Endothelial cell (in vitro differentiated cells): ENCODE data around the gene SYNGR2. TPM values are rescaled to one million over a fixed set of nuclear protein-coding genes. Genes with fewer than 3 reads are reported as not detected.

Experiments used
- DNase-seq: peaks from one replicate; pipeline ENCODE4 v3.0.0; 2021; ENCODE audit warnings: low spot score
- H3K27ac Mint-ChIP-seq: one replicate; pipeline ENCODE4 v1.8.0; 2021; ENCODE audit warnings: mixed read lengths, inconsistent platforms; ENCODE audit not compliant: unreplicated experiment
- H3K27me3 Mint-ChIP-seq: one replicate; pipeline ENCODE4 v1.8.0; 2021; ENCODE audit warnings: mild to moderate bottlenecking, moderate library complexity, mixed read lengths, inconsistent platforms; ENCODE audit not compliant: unreplicated experiment
- H3K36me3 Mint-ChIP-seq: one replicate; pipeline ENCODE4 v1.8.0; 2021; ENCODE audit warnings: mild to moderate bottlenecking, low read depth, mixed read lengths, inconsistent platforms; ENCODE audit not compliant: unreplicated experiment
- H3K4me1 Mint-ChIP-seq: one replicate; pipeline ENCODE4 v1.8.0; 2021; ENCODE audit warnings: mild to moderate bottlenecking, mixed read lengths, inconsistent platforms; ENCODE audit not compliant: unreplicated experiment
- H3K4me3 Mint-ChIP-seq: one replicate; pipeline ENCODE4 v1.8.0; 2021; ENCODE audit warnings: mild to moderate bottlenecking, mixed read lengths, inconsistent platforms; ENCODE audit not compliant: unreplicated experiment
- H3K9me3 Mint-ChIP-seq: one replicate; pipeline ENCODE4 v1.8.0; 2021; ENCODE audit warnings: mixed read lengths, inconsistent platforms; ENCODE audit not compliant: unreplicated experiment
- total RNA-seq: library from RNA; stranded (reverse); fragmentation: NEBNext Ultra II Directional; extraction: Animal tissue kit (Norgen Biotek cat#: 25700); gene quantifications from one replicate; pipeline ENCODE4 v1.2.1, GENCODE V29; 2021; ENCODE audit not compliant: unreplicated experiment
- TF ChIP-seq, protein P1 (sequence below): fragments of 200-600 bp; sonication (generic); IDR thresholded peaks from one replicate; pipeline ENCODE4 v1.5.0; 2021; ENCODE audit warnings: antibody characterized with exemption; ENCODE audit not compliant: unreplicated experiment

Gene SYNGR2
- total RNA-seq, 1 donor from 2014 or later, result 72.6 TPM

GRCh38 chr17:78210111-78210510 is 41.7 kb downstream of the SYNGR2 start:
- H3K4me1 Mint-ChIP-seq, result peaks cover 25% of the 10 kb centered on the region
- DNase-seq, result no peak
- no peaks in the 10 kb centered on the region for H3K27me3 Mint-ChIP-seq
- no peaks in the 10 kb centered on the region for H3K9me3 Mint-ChIP-seq
- TF ChIP-seq, protein P1, sequence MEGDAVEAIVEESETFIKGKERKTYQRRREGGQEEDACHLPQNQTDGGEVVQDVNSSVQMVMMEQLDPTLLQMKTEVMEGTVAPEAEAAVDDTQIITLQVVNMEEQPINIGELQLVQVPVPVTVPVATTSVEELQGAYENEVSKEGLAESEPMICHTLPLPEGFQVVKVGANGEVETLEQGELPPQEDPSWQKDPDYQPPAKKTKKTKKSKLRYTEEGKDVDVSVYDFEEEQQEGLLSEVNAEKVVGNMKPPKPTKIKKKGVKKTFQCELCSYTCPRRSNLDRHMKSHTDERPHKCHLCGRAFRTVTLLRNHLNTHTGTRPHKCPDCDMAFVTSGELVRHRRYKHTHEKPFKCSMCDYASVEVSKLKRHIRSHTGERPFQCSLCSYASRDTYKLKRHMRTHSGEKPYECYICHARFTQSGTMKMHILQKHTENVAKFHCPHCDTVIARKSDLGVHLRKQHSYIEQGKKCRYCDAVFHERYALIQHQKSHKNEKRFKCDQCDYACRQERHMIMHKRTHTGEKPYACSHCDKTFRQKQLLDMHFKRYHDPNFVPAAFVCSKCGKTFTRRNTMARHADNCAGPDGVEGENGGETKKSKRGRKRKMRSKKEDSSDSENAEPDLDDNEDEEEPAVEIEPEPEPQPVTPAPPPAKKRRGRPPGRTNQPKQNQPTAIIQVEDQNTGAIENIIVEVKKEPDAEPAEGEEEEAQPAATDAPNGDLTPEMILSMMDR, result no peak
- no peak overlapping the region for H3K4me3 Mint-ChIP-seq
- no peak overlapping the region for H3K27ac Mint-ChIP-seq
- H3K36me3 Mint-ChIP-seq, result peaks cover 11% of the 10 kb centered on the region

- DNase-seq, result no peak
- Mint-ChIP-seq H3K27me3 (no peaks in the 10 kb centered on the region), H3K36me3 (peaks cover 8% of the 10 kb centered on the region), H3K9me3 (no peaks in the 10 kb centered on the region), H3K27ac (no peak overlapping the region), H3K4me1 (peaks cover 20% of the 10 kb centered on the region), H3K4me3 (no peak overlapping the region)
- TF ChIP-seq, protein P1, result no peak
These were observed 42.7 kb downstream of the SYNGR2 start for GRCh38 chr17:78211032-78211431.

GRCh38 chr17:78214016-78214705 is 45.8 kb downstream of the SYNGR2 start, which contains the start of gene BIRC5:
Gene BIRC5, plus strand, starts transcription at chr17:78214253. Its CDS starts 64 bp downstream, at chr17:78214317.
- Mint-ChIP-seq H3K27ac (peak within 1 kb of the TSS; percentile 54), H3K4me1 (peaks cover 21% of the 10 kb centered on the region), H3K36me3 (peaks cover 8% of the 10 kb centered on the region), H3K27me3 (no peaks in the 10 kb centered on the region), H3K4me3 (peak within 1 kb of the TSS; percentile 91), H3K9me3 (no peaks in the 10 kb centered on the region)
- TF ChIP-seq, protein P1, result no peak
- DNase-seq, result peak; percentile 94

GRCh38 chr17:78214706-78215061 is 46.3 kb downstream of the SYNGR2 start:
- Mint-ChIP-seq H3K27me3 (no peaks in the 10 kb centered on the region), H3K27ac (peak overlapping the region; percentile 54), H3K36me3 (peaks cover 8% of the 10 kb centered on the region), H3K4me3 (peak overlapping the region; percentile 91), H3K4me1 (peaks cover 26% of the 10 kb centered on the region), H3K9me3 (no peaks in the 10 kb centered on the region)
- no peak for DNase-seq
- TF ChIP-seq, protein P1, result no peak

DNA sequence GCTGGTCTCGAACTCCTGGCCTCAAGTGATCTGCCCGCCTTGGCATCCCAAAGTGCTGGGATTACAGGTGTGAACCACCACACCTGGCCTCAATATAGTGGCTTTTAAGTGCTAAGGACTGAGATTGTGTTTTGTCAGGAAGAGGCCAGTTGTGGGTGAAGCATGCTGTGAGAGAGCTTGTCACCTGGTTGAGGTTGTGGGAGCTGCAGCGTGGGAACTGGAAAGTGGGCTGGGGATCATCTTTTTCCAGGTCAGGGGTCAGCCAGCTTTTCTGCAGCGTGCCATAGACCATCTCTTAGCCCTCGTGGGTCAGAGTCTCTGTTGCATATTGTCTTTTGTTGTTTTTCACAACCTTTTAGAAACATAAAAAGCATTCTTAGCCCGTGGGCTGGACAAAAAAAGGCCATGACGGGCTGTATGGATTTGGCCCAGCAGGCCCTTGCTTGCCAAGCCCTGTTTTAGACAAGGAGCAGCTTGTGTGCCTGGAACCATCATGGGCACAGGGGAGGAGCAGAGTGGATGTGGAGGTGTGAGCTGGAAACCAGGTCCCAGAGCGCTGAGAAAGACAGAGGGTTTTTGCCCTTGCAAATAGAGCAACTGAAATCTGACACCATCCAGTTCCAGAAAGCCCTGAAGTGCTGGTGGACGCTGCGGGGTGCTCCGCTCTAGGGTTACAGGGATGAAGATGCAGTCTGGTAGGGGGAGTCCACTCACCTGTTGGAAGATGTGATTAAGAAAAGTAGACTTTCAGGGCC is 51.2 kb downstream of the SYNGR2 start:
- no peak overlapping the region for H3K4me3 Mint-ChIP-seq
- peaks cover 4% of the 10 kb centered on the region for H3K36me3 Mint-ChIP-seq
- TF ChIP-seq, protein P1, result no peak
- no peak for DNase-seq
- peak overlapping the region; percentile 37 for H3K27ac Mint-ChIP-seq
- peaks cover 5% of the 10 kb centered on the region for H3K27me3 Mint-ChIP-seq
- H3K9me3 Mint-ChIP-seq, result no peaks in the 10 kb centered on the region
- peaks cover 42% of the 10 kb centered on the region for H3K4me1 Mint-ChIP-seq
